ENCODE results near the gene SLC1A1.

DNA sequence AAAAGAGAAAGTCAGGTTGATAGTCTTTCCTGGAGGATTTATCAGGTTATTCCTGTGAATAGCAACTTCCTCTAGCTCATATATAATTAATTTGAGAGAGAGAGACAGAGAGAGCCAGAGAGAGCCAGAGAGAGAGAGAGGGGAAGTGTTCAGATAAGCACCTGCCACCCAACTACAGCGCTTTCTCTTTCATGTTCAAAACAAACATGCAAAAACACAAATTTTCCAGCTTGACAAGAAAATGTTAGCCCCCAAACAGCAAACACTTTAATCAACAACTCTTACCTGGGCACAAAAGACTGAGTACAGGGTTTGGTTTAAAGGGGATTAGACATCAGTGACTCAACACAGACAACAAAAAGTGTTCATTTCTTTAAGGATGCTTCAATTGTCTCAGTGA lies 110.1 kb downstream of the SLC1A1 start:
- no peak for TF ChIP-seq CTCF (IDR thresholded peaks at IDR 0.05)
- TF ChIP-seq POLR2A (IDR thresholded peaks at IDR 0.05): no peak

Measured in uterus (tissue), 2 donors.